Suppressor macrophage treated with lipopolysaccharide for 1 hour (primary cell): ENCODE results near the gene COBLL1.

Source experiments
- DNase-seq, 3 donors: peaks; one replicate each; pipeline ENCODE4 v3.0.0-alpha.2; 2020 to 2022

The COBLL1 gene

DNA sequence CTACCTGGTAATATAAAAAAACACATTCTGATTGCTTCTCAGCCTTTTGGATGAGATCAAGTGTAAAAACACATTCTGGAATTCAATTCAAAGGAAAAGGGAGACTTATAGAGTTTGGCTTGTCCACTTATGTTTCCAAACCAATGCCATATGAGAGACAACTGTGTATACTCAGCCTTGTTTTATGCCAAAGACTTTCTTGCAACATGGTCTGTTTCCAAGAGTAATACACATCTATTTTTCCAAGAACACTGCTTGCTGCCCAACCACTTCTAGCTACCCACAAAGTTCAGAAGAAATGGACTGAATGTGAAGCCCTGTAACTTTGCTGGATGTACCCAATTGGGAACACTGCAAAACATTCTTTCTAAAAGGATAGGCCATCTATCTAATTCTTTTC, 172.3 kb downstream of the COBLL1 start:
- DNase-seq: no peak

- DNase-seq: no peak
Measured at GRCh38 chr2:164667566-164667965, 174.1 kb downstream of the COBLL1 start.

DNA sequence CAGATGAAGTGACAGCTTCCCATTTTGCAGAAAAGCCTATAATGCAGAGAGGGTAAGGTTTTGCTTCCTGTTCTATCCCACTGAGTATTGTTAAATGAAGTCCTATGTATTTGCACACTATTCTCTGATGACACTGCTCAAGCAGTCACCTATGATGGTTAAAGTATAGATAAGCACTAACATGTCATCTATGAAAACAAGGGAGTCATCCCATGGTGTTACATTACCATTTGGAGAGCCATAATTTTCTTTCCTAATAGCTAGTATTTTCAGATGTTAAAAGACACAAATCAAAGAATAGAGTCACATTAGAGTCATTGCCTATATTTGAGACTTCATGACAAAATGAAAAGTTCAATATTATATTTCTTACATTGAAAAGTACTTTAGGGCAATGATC, 177.6 kb downstream of the COBLL1 start:
- no peak for DNase-seq

- no peak for DNase-seq
Measured at GRCh38 chr2:164662868-164663631, 178.6 kb downstream of the COBLL1 start.

DNA sequence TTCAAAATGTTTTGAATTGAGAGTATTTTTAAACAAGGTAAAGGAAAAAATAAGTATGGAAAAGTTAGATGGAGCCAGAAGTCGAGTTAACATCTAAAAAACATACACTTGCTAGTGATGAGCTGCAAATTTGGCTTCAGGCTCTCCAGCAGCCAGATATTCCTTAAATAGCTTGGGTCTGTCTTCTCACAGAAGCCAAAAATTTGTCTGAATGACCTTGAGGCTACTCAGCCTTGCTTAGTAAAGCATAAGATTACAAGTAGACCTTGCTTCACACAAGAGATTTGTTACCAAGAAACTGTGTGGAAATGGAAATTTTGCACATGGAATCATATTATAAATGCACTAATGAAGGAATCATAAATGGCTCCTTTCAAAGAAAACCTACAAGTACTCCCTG, 179.6 kb downstream of the COBLL1 start:
- no peak for DNase-seq

- peak in 2 of 3 donors; percentile 29 to 31 for DNase-seq
Measured at GRCh38 chr2:164661349-164661748, 180.3 kb downstream of the COBLL1 start.

DNA sequence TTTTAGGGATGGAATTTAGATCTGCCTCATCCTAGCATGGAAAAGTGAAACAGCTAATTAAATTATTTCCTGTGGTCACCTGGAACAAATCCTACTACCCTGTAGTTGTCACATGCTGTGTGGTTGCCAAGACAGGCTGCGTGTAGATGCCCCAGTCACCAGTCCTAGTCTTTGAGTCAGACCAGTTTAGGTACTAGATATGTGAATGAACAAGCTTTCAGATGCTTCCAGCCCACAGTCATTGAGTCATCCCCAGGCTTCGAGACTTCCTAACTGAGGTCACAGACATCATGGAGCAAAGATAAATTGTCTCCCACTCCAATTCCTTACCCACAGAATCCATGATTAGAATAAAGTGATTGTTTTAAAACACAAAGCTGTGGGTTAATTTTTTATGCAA, 184.5 kb downstream of the COBLL1 start:
- peak in 1 of 3 donors; percentile 0 for DNase-seq

DNA sequence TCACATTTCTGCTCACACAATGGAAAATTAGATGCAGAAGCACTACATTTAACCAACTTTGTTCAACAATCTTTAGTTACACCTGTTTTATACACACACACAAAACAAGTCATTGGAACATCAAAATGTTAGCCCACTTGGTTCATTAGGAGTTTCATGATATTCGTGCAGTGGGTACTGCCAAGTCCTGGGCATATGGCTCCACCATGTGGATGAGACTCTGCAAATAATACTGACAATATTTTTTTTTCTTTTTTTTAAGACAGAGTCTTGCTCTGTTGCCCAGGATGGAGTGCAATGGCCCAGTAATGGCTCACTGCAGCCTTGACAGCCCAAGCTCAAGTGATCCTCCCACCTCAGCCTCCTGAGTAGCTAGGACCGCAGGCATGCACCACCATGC, 185.9 kb downstream of the COBLL1 start:
- no peak for DNase-seq

DNA sequence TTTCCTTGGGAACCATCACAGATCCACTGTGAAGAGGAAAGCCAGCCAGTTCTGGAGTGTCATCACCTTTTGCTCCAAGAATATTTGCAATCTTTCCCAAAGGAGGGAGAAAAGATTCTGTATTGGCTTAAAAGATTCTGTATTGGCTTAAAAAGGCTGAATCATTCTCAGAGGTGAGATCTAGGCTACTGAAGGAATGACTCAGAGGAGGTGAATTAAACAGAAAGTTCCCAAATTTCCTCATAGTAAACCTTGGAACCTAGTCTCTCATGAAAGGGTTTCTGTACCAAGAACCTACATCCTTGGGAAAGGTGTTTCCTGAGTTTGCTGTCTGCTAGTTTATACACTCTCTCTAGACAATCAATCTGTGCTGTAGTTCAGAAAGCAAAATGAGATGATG, 186.3 kb downstream of the COBLL1 start:
- DNase-seq: no peak

DNA sequence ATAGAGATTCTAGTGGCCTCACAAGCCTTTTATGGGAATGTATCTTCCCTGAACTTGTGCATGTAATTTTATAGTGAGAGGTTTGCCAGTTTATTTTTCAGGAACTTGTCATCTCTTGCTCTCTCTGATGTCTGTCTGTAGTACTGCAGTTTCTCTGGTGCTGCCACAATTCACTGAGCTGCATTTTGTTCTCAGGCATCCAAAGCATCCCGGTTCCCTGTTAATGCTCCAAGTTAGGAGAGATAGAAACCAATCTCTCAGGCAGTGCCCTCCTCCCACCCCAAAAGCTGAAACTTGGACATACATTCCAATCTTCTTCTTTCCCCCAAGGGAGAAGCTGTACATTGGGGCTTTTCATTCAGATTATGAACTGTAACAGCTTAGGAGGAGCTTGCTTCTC, 190.3 kb downstream of the COBLL1 start:
- DNase-seq: no peak

GRCh38 chr2:164644036-164644700, 197.5 kb downstream of the COBLL1 start:
- no peak for DNase-seq

- DNase-seq: no peak
Measured at GRCh38 chr2:164642946-164643555, 198.6 kb downstream of the COBLL1 start.

- DNase-seq: no peak
Measured at GRCh38 chr2:164642268-164642667, 199.4 kb downstream of the COBLL1 start.
